Activated T-helper 1 cell treated with Interleukin-2 at 50 U/mL for 16 hours (primary cell): ENCODE data around the gene MNDA.
"Not testable (repeated sequence)": the region's sequence is repeated elsewhere in the genome, so short reads cannot be mapped to it uniquely, and the experiment has no call there.

ENCODE experiments used
- DNase-seq: peaks from one replicate; pipeline ENCODE4 v3.0.0-alpha.2; 2020; ENCODE audit warnings: low read depth

Gene MNDA

GRCh38 chr1:158838660-158839059, 7.5 kb downstream of the MNDA start:
- DNase-seq: no peak

GRCh38 chr1:158839566-158839965, 8.4 kb downstream of the MNDA start:
- DNase-seq: no peak

- DNase-seq: no peak
Measured at GRCh38 chr1:158840236-158840635, 9.1 kb downstream of the MNDA start.

- DNase-seq: no peak
Measured at GRCh38 chr1:158864595-158864994, 33.4 kb downstream of the MNDA start.

GRCh38 chr1:158870438-158870837, 39.3 kb downstream of the MNDA start:
- DNase-seq: not testable (repeated sequence)

- no peak for DNase-seq
Measured at GRCh38 chr1:158873141-158873540, 42.0 kb downstream of the MNDA start.

GRCh38 chr1:158893654-158894053, 62.5 kb downstream of the MNDA start:
- no peak for DNase-seq

- no peak for DNase-seq
Measured at GRCh38 chr1:158898722-158899121, 67.6 kb downstream of the MNDA start.
